HCT116 (cell line): Measurements from ENCODE around the gene PRLH. TPM values are rescaled to one million over a fixed set of nuclear protein-coding genes. Genes with fewer than 3 reads are reported as not detected.

Source experiments
- ATAC-seq: fragments of 200-7000 bp; cut with Tn5 transposase; 2 replicates; pipeline ENCODE4 v1.9.1; 2020; ENCODE audit warnings: mild to moderate bottlenecking, moderate library complexity
- BruUV-seq: library from RNA; stranded (reverse); fragments of 400-500 nt; replicated peaks from 2 replicates; lab custom pipeline; 2021; lab: Mats Ljungman, UMichigan
- CTCF ChIA-PET: fragments of 300-600 bp; sonication (Branson Sonifier 250); formaldehyde crosslinking; loops from one replicate; lab custom pipeline; 2021; ENCODE audit warnings: antibody characterized with exemption; lab: Charles Lee
- POLR2A ChIA-PET: fragments of 300-600, 350-600 bp; sonication (Branson Sonifier 250); formaldehyde crosslinking; loops from one replicate; lab custom pipeline; 2021; ENCODE audit warnings: antibody characterized with exemption; lab: Charles Lee
- RAD21 ChIA-PET, 2 experiments: fragments of 300-600 bp; sonication (Branson Sonifier 250); formaldehyde crosslinking; loops; one replicate each; lab custom pipeline; 2023; ENCODE audit warnings: low total read pairs in 2 of 2; ENCODE audit not compliant: uncharacterized antibody in 2 of 2, unreplicated experiment in 2 of 2, low non-redundant PET in 1 of 2; lab: Charles Lee
- DNase-seq: peaks from one replicate; pipeline ENCODE4 v3.0.0-alpha.2; 2010; ENCODE audit warnings: low read depth, low spot score
- H2AFZ ChIP-seq: fragments of 200-600 bp; shearing (Covaris generic), sonication (generic); 2 replicates; pipeline ENCODE4 v1.6.1; 2017; ENCODE audit warnings: low read depth, mixed run types, mixed read lengths, antibody characterized with exemption, low read length; ENCODE audit not compliant: poor library complexity, severe bottlenecking
- H3K27ac ChIP-seq: 2 replicates; pipeline ENCODE4 v1.5.1; 2012; ENCODE audit warnings: low read depth, low read length
- H3K27me3 ChIP-seq: fragments of 200-600 bp; sonication (generic); 2 replicates; pipeline ENCODE4 v1.6.1; 2016; ENCODE audit warnings: mixed run types, low read length, mixed read lengths; ENCODE audit not compliant: insufficient read depth
- H3K36me3 ChIP-seq, 2 experiments: fragments of 200-500 bp in 1 of 2; fragments of 200-600 bp in 1 of 2; sonication (Bioruptor generic) in 1 of 2; sonication (generic) in 1 of 2; 2 replicates each; pipeline versions ENCODE4 v1.5.1 to v1.6.1; 2014 to 2016; ENCODE audit warnings: low read length in 2 of 2, inconsistent platforms in 1 of 2, mixed read lengths in 1 of 2, mixed run types in 1 of 2; ENCODE audit not compliant: insufficient read depth in 2 of 2, control insufficient read depth in 1 of 2
- H3K4me1 ChIP-seq, 2 experiments: fragments of 200-600 bp in 1 of 2; sonication (generic) in 1 of 2; 2 replicates each; pipeline versions ENCODE4 v1.5.1 to v1.6.1; 2012 to 2017; ENCODE audit warnings: low read length in 2 of 2, inconsistent platforms in 1 of 2, mild to moderate bottlenecking in 1 of 2, mixed read lengths in 1 of 2, mixed run types in 1 of 2, moderate library complexity in 1 of 2; ENCODE audit not compliant: insufficient read depth in 2 of 2, control insufficient read depth in 1 of 2
- H3K4me2 ChIP-seq: fragments of 200-600 bp; sonication (generic); 2 replicates; pipeline ENCODE4 v1.6.1; 2017; ENCODE audit warnings: mixed run types, low read length, mixed read lengths
- H3K4me3 ChIP-seq, 2 experiments: fragments of 200-600 bp in 1 of 2; sonication (generic) in 1 of 2; replicated peaks in 1 of 2; 2 replicates each; pipeline ENCODE4 v1.5.1; 2011 to 2016; ENCODE audit warnings: low read length in 2 of 2, control low read depth in 1 of 2, low read depth in 1 of 2, mild to moderate bottlenecking in 1 of 2, mixed read lengths in 1 of 2, mixed run types in 1 of 2
- H3K79me2 ChIP-seq: fragments of 200-600 bp; sonication (generic); 2 replicates; pipeline ENCODE4 v1.6.1; 2017; ENCODE audit warnings: mild to moderate bottlenecking, mixed run types, low read length, moderate library complexity, mixed read lengths; ENCODE audit not compliant: insufficient read depth
- H3K9ac ChIP-seq: fragments of 200-600 bp; sonication (generic); 2 replicates; pipeline ENCODE4 v1.6.1; 2016; ENCODE audit warnings: low read length, mixed read lengths
- H3K9me2 ChIP-seq: fragments of 200-600 bp; sonication (generic), shearing (Covaris generic); 2 replicates; pipeline ENCODE4 v1.6.1; 2017; ENCODE audit warnings: mixed run types, mild to moderate bottlenecking, moderate library complexity; ENCODE audit not compliant: insufficient read depth
- H3K9me3 ChIP-seq, 2 experiments: fragments of 200-500 bp in 1 of 2; fragments of 200-600 bp in 1 of 2; sonication (Bioruptor generic) in 1 of 2; sonication (generic) in 1 of 2; 2 replicates each; pipeline ENCODE4 v1.6.1; 2014 to 2017; ENCODE audit warnings: low read length in 2 of 2, mixed read lengths in 2 of 2, inconsistent platforms in 1 of 2, low read depth in 1 of 2, mild to moderate bottlenecking in 1 of 2, mixed run types in 1 of 2, moderate library complexity in 1 of 2; ENCODE audit not compliant: control insufficient read depth in 1 of 2, insufficient read depth in 1 of 2
- H4K20me1 ChIP-seq: fragments of 200-600 bp; sonication (generic), shearing (Covaris generic); 2 replicates; pipeline ENCODE4 v1.6.1; 2017; ENCODE audit warnings: mixed run types, mild to moderate bottlenecking, moderate library complexity; ENCODE audit not compliant: insufficient read depth
- EGR1 ChIP-seq: IDR thresholded peaks from 2 replicates; pipeline ENCODE4 v1.6.1; 2012; ENCODE audit warnings: low read depth
- ELF1 ChIP-seq: IDR thresholded peaks from 2 replicates; pipeline ENCODE4 v1.6.1; 2012; ENCODE audit warnings: low read depth, borderline replicate concordance
- EZH2phosphoT487 ChIP-seq: fragments of 200-600 bp; IDR thresholded peaks from 2 replicates; pipeline ENCODE4 v1.6.1; 2018; ENCODE audit warnings: antibody characterized with exemption, borderline replicate concordance
- MAX ChIP-seq: IDR thresholded peaks from 2 replicates; pipeline ENCODE4 v1.6.1; 2012
- POLR2A ChIP-seq: IDR thresholded peaks from 2 replicates; pipeline ENCODE4 v1.7.0; 2011; ENCODE audit warnings: borderline replicate concordance; ENCODE audit not compliant: insufficient read depth, insufficient read length; ENCODE audit errors: extremely low read depth
- RAD21 ChIP-seq: IDR thresholded peaks from 2 replicates; pipeline ENCODE4 v1.6.1; 2012; ENCODE audit warnings: low read depth, mild to moderate bottlenecking
- REST ChIP-seq: IDR thresholded peaks from 2 replicates; pipeline ENCODE4 v1.6.1; 2012; ENCODE audit warnings: low read depth
- SIN3A ChIP-seq: IDR thresholded peaks from 2 replicates; pipeline ENCODE4 v1.6.1; 2012; ENCODE audit warnings: low read depth
- SP1 ChIP-seq: IDR thresholded peaks from 2 replicates; pipeline ENCODE4 v1.6.1; 2012; ENCODE audit warnings: low read depth
- SRF ChIP-seq: IDR thresholded peaks from 2 replicates; pipeline ENCODE4 v1.6.1; 2012; ENCODE audit warnings: low read depth
- TCF7L2 ChIP-seq: IDR thresholded peaks from 2 replicates; pipeline ENCODE4 v1.7.0; 2011; ENCODE audit warnings: borderline replicate concordance, inconsistent platforms; ENCODE audit not compliant: insufficient read depth, insufficient read length; ENCODE audit errors: extremely low read depth
- YY1 ChIP-seq: IDR thresholded peaks from 2 replicates; pipeline ENCODE4 v1.6.1; 2011; ENCODE audit warnings: low read length, low read depth, moderate library complexity, mild to moderate bottlenecking; ENCODE audit not compliant: insufficient replicate concordance; ENCODE audit errors: extremely low read depth
- ZBTB33 ChIP-seq: IDR thresholded peaks from 2 replicates; pipeline ENCODE4 v1.6.1; 2011; ENCODE audit warnings: mild to moderate bottlenecking, low read length, moderate library complexity; ENCODE audit not compliant: insufficient replicate concordance; ENCODE audit errors: extremely low read depth
- ZFX ChIP-seq: fragments of 450-650 bp; IDR thresholded peaks from 2 replicates; pipeline ENCODE4 v1.6.1; 2017
- intact Hi-C: fragments of 100-400 bp; cut with micrococcal nuclease; formaldehyde crosslinking; loops from 2 replicates; pipeline ENCODE4 v1.10.0; 2022
- total RNA-seq: library from RNA; stranded (reverse); gene quantifications from one replicate; pipeline ENCODE4 v1.2.1, GENCODE V29; 2021; ENCODE audit not compliant: unreplicated experiment

The PRLH gene
- total RNA-seq, 1 experiment from 2014 or later = not detected

GRCh38 chr2:237551071-237551574 lies 15.3 kb upstream of the PRLH start:
- peaks cover 26 to 50% of the 10 kb centered on the region in 2 experiments for H3K36me3 ChIP-seq
- BruUV-seq = no TSS peak
- H3K4me1 ChIP-seq = no peaks in the 10 kb centered on the region
- H2AFZ ChIP-seq = no peak overlapping the region
- no peak for DNase-seq
- no peaks in the 10 kb centered on the region for H3K9me2 ChIP-seq
- ChIA-PET CTCF (interaction anchor here (1.4 kb wide), 1 partner anchor 21 kb away, joined by 3 read pairs; no protein-coding TSS in a partner anchor), RAD21 (no interaction called here), POLR2A (no interaction called here)
- no peak for ATAC-seq
- H3K9me3 ChIP-seq = peaks cover 11 to 12% of the 10 kb centered on the region in 2 experiments; a peak in 3 of 4 replicates
- no peak overlapping the region for H3K27ac ChIP-seq
- TF ChIP-seq POLR2A (no peak), EGR1 (no peak), SRF (no peak), SP1 (no peak), ZBTB33 (no peak), RAD21 (no peak), REST (no peak), ZFX (no peak), SIN3A (no peak), MAX (no peak), ELF1 (no peak), TCF7L2 (no peak), EZH2phosphoT487 (no peak), YY1 (no peak)
- no peaks in the 10 kb centered on the region for H3K79me2 ChIP-seq
- no peak overlapping the region for H3K4me2 ChIP-seq
- no peaks in the 10 kb centered on the region for H4K20me1 ChIP-seq
- no peak overlapping the region for H3K4me3 ChIP-seq
- intact Hi-C loops = no loop called here
- H3K27me3 ChIP-seq = no peaks in the 10 kb centered on the region
- no peak overlapping the region for H3K9ac ChIP-seq
